SK-N-SH treated with all-trans-retinoic acid at 6 μM for 48 hours (cell line): ENCODE measurements around the gene SH3BP5.

Experiments
- ARNTL ChIP-seq: fragments of 450-650 bp; formaldehyde crosslinking; IDR thresholded peaks from 2 replicates; pipeline ENCODE4 v1.5.0; 2020; ENCODE audit warnings: low read depth, mild to moderate bottlenecking, moderate library complexity, borderline replicate concordance
- BACH2 ChIP-seq: fragments of 250-450 bp; sonication (Bioruptor Pico); IDR thresholded peaks from 2 replicates; pipeline ENCODE4 v1.9.0; 2021; ENCODE audit warnings: mild to moderate bottlenecking, borderline replicate concordance
- CREB5 ChIP-seq: fragments of 250-450 bp; sonication (Bioruptor Pico); IDR thresholded peaks from 2 replicates; pipeline ENCODE4 v1.5.1; 2020; ENCODE audit warnings: low read depth, mild to moderate bottlenecking, moderate library complexity
- GLIS3 ChIP-seq: fragments of 250-450 bp; sonication (Bioruptor Pico); IDR thresholded peaks from 2 replicates; pipeline ENCODE4 v1.5.0; 2020; ENCODE audit warnings: mild to moderate bottlenecking, moderate library complexity
- OSR1 ChIP-seq: fragments of 250-450 bp; sonication (Bioruptor Pico); IDR thresholded peaks from 2 replicates; pipeline ENCODE4 v1.8.0; 2022; ENCODE audit warnings: moderate library complexity, mild to moderate bottlenecking, inconsistent platforms
- PATZ1 ChIP-seq: fragments of 250-450 bp; sonication (Bioruptor Pico); IDR thresholded peaks from 2 replicates; pipeline ENCODE4 v1.8.0; 2020; ENCODE audit warnings: mild to moderate bottlenecking, moderate library complexity, borderline replicate concordance
- RARB ChIP-seq: fragments of 250-450 bp; sonication (Bioruptor Pico); IDR thresholded peaks from 2 replicates; pipeline ENCODE4 v1.8.0; 2021; ENCODE audit warnings: mild to moderate bottlenecking, moderate library complexity
- TCF4 ChIP-seq: fragments of 250-450 bp; sonication (Bioruptor Pico); IDR thresholded peaks from 2 replicates; pipeline ENCODE4 v1.8.0; 2021; ENCODE audit warnings: mild to moderate bottlenecking, moderate library complexity, borderline replicate concordance
- TOX ChIP-seq: fragments of 250-450 bp; sonication (Bioruptor Pico); IDR thresholded peaks from 2 replicates; pipeline ENCODE4 v1.8.0; 2021; ENCODE audit warnings: mild to moderate bottlenecking, moderate library complexity, borderline replicate concordance
- TSHZ2 ChIP-seq: fragments of 250-450 bp; sonication (Bioruptor Pico); IDR thresholded peaks from 2 replicates; pipeline ENCODE4 v1.5.0; 2020; ENCODE audit warnings: mild to moderate bottlenecking, moderate library complexity
- ZC3H10 ChIP-seq: fragments of 250-450 bp; sonication (Bioruptor Pico); IDR thresholded peaks from 2 replicates; pipeline ENCODE4 v1.5.1; 2021; ENCODE audit warnings: mild to moderate bottlenecking, moderate library complexity
- ZFP3 ChIP-seq: fragments of 250-450 bp; sonication (Bioruptor Pico); IDR thresholded peaks from 2 replicates; pipeline ENCODE4 v1.5.0; 2020; ENCODE audit warnings: mild to moderate bottlenecking, moderate library complexity
- ZFP30 ChIP-seq: fragments of 450-650 bp; formaldehyde crosslinking; IDR thresholded peaks from 2 replicates; pipeline ENCODE4 v1.5.0; 2022; ENCODE audit warnings: mild to moderate bottlenecking, moderate library complexity
- ZNF565 ChIP-seq: fragments of 450-650 bp; formaldehyde crosslinking; conservative IDR thresholded peaks from 2 replicates; pipeline ENCODE4 v1.5.0; 2020; ENCODE audit warnings: low read depth, mild to moderate bottlenecking, moderate library complexity

- TF ChIP-seq GLIS3 = no peak
- no peak for TF ChIP-seq CREB5 (CRISPR knock-in tag)
- TF ChIP-seq ZFP3 = no peak
- no peak for TF ChIP-seq TCF4 (CRISPR knock-in tag)
- no peak for TF ChIP-seq ZFP30
- no peak for TF ChIP-seq TSHZ2 (CRISPR knock-in tag)
- TF ChIP-seq PATZ1 (CRISPR knock-in tag) = no peak
- no peak for TF ChIP-seq ZC3H10
- no peak for TF ChIP-seq TOX (CRISPR knock-in tag)
- TF ChIP-seq OSR1 (CRISPR knock-in tag) = no peak
- TF ChIP-seq ARNTL (CRISPR knock-in tag) = no peak
- TF ChIP-seq ZNF565 (CRISPR knock-in tag) = no peak
- no peak for TF ChIP-seq RARB (CRISPR knock-in tag)
- no peak for TF ChIP-seq BACH2 (CRISPR knock-in tag)
Observed at GRCh38 chr3:15273227-15273626, 59.2 kb downstream of the SH3BP5 start.
